GM23248 (cell line): ENCODE data around the gene AMFR. TPM values are rescaled to one million over a fixed set of nuclear protein-coding genes. Genes with fewer than 3 reads are reported as not detected.

Source experiments
- DNase-seq: peaks from one replicate; pipeline ENCODE4 v3.0.0-alpha.2; 2015
- H2AFZ ChIP-seq: fragments of 200-600 bp; sonication (generic); 2 replicates; pipeline ENCODE4 v1.6.1; 2016; ENCODE audit warnings: antibody characterized with exemption
- H3F3A ChIP-seq: fragments of 200-600 bp; sonication (generic); 2 replicates; pipeline ENCODE4 v1.6.1; 2016; ENCODE audit warnings: mild to moderate bottlenecking, antibody characterized with exemption, mixed run types; ENCODE audit not compliant: insufficient read depth
- H3K27ac ChIP-seq: fragments of 200-600 bp; sonication (generic); 2 replicates; pipeline ENCODE4 v1.5.1; 2016; ENCODE audit warnings: mild to moderate bottlenecking
- H3K27me3 ChIP-seq: fragments of 200-600 bp; sonication (generic); replicated peaks from 2 replicates; pipeline ENCODE4 v1.6.1; 2016; ENCODE audit warnings: mild to moderate bottlenecking; ENCODE audit not compliant: insufficient read depth
- H3K36me3 ChIP-seq: fragments of 200-600 bp; sonication (generic); 2 replicates; pipeline ENCODE4 v1.6.1; 2016; ENCODE audit warnings: low read depth, mild to moderate bottlenecking
- H3K4me1 ChIP-seq: fragments of 200-600 bp; sonication (generic); 2 replicates; pipeline ENCODE4 v1.6.1; 2016; ENCODE audit warnings: mild to moderate bottlenecking; ENCODE audit not compliant: insufficient read depth
- H3K4me2 ChIP-seq: fragments of 200-600 bp; sonication (generic); one replicate; pipeline ENCODE4 v1.6.1; 2016; ENCODE audit warnings: mild to moderate bottlenecking; ENCODE audit not compliant: unreplicated experiment
- H3K4me3 ChIP-seq: fragments of 200-600 bp; sonication (generic); 2 replicates; pipeline ENCODE4 v1.5.1; 2016; ENCODE audit warnings: mild to moderate bottlenecking
- H3K79me2 ChIP-seq: fragments of 200-600 bp; sonication (generic); 2 replicates; pipeline ENCODE4 v1.6.1; 2016; ENCODE audit warnings: mild to moderate bottlenecking; ENCODE audit not compliant: insufficient read depth
- H3K9ac ChIP-seq: fragments of 200-600 bp; sonication (generic); 2 replicates; pipeline ENCODE4 v1.6.1; 2016; ENCODE audit warnings: mild to moderate bottlenecking
- H3K9me2 ChIP-seq: fragments of 200-600 bp; sonication (generic); 2 replicates; pipeline ENCODE4 v1.6.1; 2016; ENCODE audit warnings: mixed run types, mild to moderate bottlenecking, moderate library complexity; ENCODE audit not compliant: insufficient read depth
- H3K9me3 ChIP-seq: fragments of 200-600 bp; sonication (generic); one replicate; pipeline ENCODE4 v1.6.1; 2017; ENCODE audit warnings: low read depth
- H4K20me1 ChIP-seq: fragments of 200-600 bp; sonication (generic); 2 replicates; pipeline ENCODE4 v1.6.0; 2016; ENCODE audit not compliant: insufficient read depth
- EZH2 ChIP-seq: fragments of 200-600 bp; sonication (generic); IDR thresholded peaks from 2 replicates; pipeline ENCODE4 v1.6.1; 2018; ENCODE audit warnings: antibody characterized with exemption, mild to moderate bottlenecking; ENCODE audit not compliant: insufficient read depth, poor library complexity, severe bottlenecking
- EZH2phosphoT487 ChIP-seq: fragments of 200-600 bp; sonication (generic); IDR thresholded peaks from 2 replicates; pipeline ENCODE4 v1.6.1; 2018; ENCODE audit warnings: antibody characterized with exemption, moderate library complexity, mild to moderate bottlenecking, low read depth; ENCODE audit not compliant: insufficient read depth
- WGBS, 2 experiments: methylation state at CpG; one replicate each; pipeline ENCODE4 v1.1.6; 2015 to 2017; ENCODE audit warnings: low lambda C conversion rate in 2 of 2, low coverage in 1 of 2; ENCODE audit errors: missing lambda C conversion rate in 2 of 2; 5-methylcytosine and 5-hydroxymethylcytosine counted together
- in situ Hi-C: fragments of 300-500 bp; cut with MboI; formaldehyde crosslinking; loops from 2 replicates; pipeline ENCODE4 v1.15.0; 2020
- polyA plus RNA-seq: library from polyadenylated mRNA; unstranded; fragments of >200 nt; fragmentation: Nextera tagmentation; extraction: Ambion mirVana; gene quantifications from 2 replicates; pipeline ENCODE4 v1.2.1, GENCODE V29; 2016
- total RNA-seq: library from RNA; depleted of rRNA; stranded (reverse); fragments of >200 nt; shearing (Covaris generic); gene quantifications from 2 replicates; pipeline ENCODE4 v1.2.3, GENCODE V29; 2014

Gene AMFR
- total and polyA plus RNA-seq, 2 experiments from 2014 or later = 26.6 to 205 TPM

DNA sequence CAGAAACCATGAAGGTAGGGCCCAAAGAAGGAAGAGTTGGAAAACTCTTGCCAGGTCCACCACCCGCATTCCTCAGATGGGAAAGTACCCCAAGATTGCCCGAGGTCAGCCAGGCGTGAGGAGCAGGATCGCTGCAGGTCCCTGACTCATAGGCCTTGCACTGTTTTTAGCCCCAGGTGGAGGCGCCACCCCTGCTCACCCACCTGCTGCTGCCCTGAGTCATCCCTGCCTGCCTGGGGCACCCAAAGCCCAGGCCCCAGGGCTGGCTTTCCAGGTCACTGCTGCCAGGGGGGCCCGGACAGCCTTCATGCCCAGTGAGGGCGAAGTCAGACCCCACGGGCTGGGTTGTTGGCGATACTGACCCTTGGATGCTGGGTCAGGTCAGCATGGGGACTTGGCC, 100.9 kb downstream of the AMFR start:
- Histone ChIP-seq H3K4me3 (no peak overlapping the region), H3K4me1 (no peaks in the 10 kb centered on the region), H4K20me1 (no peaks in the 10 kb centered on the region), H3K27ac (no peak overlapping the region), H2AFZ (no peak overlapping the region), H3K9ac (no peak overlapping the region), H3K79me2 (no peaks in the 10 kb centered on the region), H3K4me2 (no peak overlapping the region), H3K9me3 (no peaks in the 10 kb centered on the region), H3K36me3 (no peaks in the 10 kb centered on the region), H3K9me2 (no peaks in the 10 kb centered on the region), H3F3A (no peaks in the 10 kb centered on the region), H3K27me3 (no peaks in the 10 kb centered on the region)
- in situ Hi-C loops = loop anchor here (5.0 kb wide), 1 partner anchor 377 kb away; no protein-coding TSS in a partner anchor
- 89 to 91% methylated on average over 9 of the region's 9 CpGs for WGBS, 2 experiments
- no peak for DNase-seq
- TF ChIP-seq EZH2phosphoT487 (no peak), EZH2 (no peak)

DNA sequence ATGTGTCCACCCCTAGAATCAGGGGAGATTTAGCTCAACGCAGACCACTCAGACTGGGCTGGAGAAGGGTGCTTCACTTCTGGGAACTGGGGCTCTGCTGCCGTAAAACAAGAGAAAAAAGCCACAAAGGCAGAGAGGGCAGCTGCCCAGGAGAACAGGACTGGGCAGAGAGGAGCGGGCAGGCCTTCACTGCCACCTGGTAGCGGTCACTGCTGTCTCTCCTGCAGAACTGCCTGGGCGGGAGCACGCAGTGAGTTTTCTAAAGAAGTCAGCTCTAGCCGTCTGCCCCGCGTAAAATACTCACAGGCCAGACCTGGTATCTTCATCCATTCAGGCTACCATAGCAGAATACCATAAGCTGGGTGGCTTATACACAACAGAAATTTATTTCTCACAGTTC, 103.8 kb downstream of the AMFR start:
- Histone ChIP-seq H3K9me3 (no peaks in the 10 kb centered on the region), H2AFZ (no peak overlapping the region), H3K4me3 (no peak overlapping the region), H3K27ac (no peak overlapping the region), H4K20me1 (no peaks in the 10 kb centered on the region), H3K36me3 (no peaks in the 10 kb centered on the region), H3K9me2 (no peaks in the 10 kb centered on the region), H3F3A (no peaks in the 10 kb centered on the region), H3K9ac (no peak overlapping the region), H3K79me2 (no peaks in the 10 kb centered on the region), H3K4me1 (no peaks in the 10 kb centered on the region), H3K27me3 (peaks cover 4% of the 10 kb centered on the region), H3K4me2 (no peak overlapping the region)
- DNase-seq = no peak
- TF ChIP-seq EZH2 = no peak
- TF ChIP-seq EZH2phosphoT487 = no peak
- WGBS, 2 experiments = 78 to 80% methylated on average over 9 of the region's 9 CpGs
- in situ Hi-C loops = loop anchor here (5.0 kb wide), 1 partner anchor 374 kb away; no protein-coding TSS in a partner anchor

DNA sequence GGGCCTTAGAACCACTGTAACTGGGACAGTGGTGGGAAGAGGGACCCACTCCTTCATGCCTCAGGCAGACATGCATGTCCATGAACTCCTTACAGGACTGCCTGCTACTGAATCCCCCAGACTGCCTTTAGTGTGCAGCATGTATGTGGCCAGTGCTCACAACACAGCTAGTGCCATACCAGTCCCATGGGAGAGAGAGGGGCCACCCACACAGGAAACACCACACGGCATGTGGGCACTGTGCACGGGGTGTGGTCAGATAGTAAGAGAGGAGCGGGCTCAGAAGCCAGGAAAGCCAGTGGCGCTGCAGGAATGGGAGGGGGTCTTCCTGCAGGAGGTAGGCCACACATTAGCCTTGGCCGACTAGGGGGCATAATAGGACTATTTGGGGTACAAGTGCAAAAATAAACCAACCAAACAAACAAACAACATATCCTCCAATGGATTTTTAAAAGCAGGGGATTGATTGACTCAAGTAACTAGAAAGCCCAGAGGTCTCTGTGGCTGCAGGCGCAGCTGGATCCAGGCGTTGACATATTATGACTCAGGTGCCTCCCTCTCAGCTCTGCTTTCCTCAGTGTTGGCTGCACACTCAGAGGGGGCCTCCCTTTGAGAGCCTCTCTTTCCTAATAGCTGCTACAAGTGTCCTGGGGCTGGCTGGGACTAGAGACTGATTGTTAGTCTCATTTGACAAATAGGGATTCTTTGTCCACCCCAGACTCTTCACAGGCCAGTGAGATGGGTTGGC, 104.4 kb downstream of the AMFR start:
- Histone ChIP-seq H3K9me3 (no peaks in the 10 kb centered on the region), H3K9me2 (no peaks in the 10 kb centered on the region), H3K79me2 (no peaks in the 10 kb centered on the region), H3K9ac (no peak overlapping the region), H3K4me3 (no peak overlapping the region), H3K4me1 (no peaks in the 10 kb centered on the region), H3K27me3 (peaks cover 4% of the 10 kb centered on the region), H3K4me2 (no peak overlapping the region), H2AFZ (no peak overlapping the region), H3F3A (no peaks in the 10 kb centered on the region), H3K27ac (no peak overlapping the region), H4K20me1 (no peaks in the 10 kb centered on the region), H3K36me3 (no peaks in the 10 kb centered on the region)
- peak; percentile 13 for DNase-seq
- TF ChIP-seq EZH2 (no peak), EZH2phosphoT487 (no peak)
- 58 to 68% methylated on average over 6 to 7 of the region's 7 CpGs for WGBS, 2 experiments
- in situ Hi-C loops = loop anchor here (5.0 kb wide), 1 partner anchor 374 kb away; no protein-coding TSS in a partner anchor

DNA sequence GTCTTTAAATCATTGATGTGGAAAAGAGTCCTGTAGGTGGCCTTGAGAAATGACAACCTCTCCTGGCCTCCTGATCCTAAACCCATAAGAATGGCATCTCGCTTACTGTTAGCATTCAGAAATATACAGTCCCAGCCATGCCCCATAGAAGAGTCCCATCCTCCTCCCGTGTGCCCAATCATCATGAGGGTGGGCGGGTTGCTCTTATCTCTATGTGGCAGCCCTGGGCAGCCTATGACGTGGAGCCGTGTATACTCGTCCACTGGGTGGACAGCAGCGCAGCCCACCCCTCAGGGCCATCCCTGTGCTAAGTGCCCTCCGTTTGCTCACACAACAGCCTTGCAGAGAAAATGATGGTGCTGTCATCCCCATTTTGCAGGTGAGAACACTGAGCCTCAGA, 105.3 kb downstream of the AMFR start:
- no peaks in the 10 kb centered on the region for H4K20me1 ChIP-seq
- H3F3A ChIP-seq = no peaks in the 10 kb centered on the region
- no peak overlapping the region for H3K27ac ChIP-seq
- H3K79me2 ChIP-seq = no peaks in the 10 kb centered on the region
- H3K4me3 ChIP-seq = no peak overlapping the region
- no peaks in the 10 kb centered on the region for H3K4me1 ChIP-seq
- H3K9ac ChIP-seq = no peak overlapping the region
- no peak overlapping the region for H2AFZ ChIP-seq
- TF ChIP-seq EZH2 (no peak), EZH2phosphoT487 (no peak)
- DNase-seq = no peak
- in situ Hi-C loops = loop anchor here (5.0 kb wide), 1 partner anchor 373 kb away; no protein-coding TSS in a partner anchor
- H3K36me3 ChIP-seq = no peaks in the 10 kb centered on the region
- H3K9me2 ChIP-seq = no peaks in the 10 kb centered on the region
- H3K9me3 ChIP-seq = no peaks in the 10 kb centered on the region
- WGBS, 2 experiments = 57 to 66% methylated on average over 8 of the region's 8 CpGs
- H3K4me2 ChIP-seq = no peak overlapping the region
- H3K27me3 ChIP-seq = peaks cover 4% of the 10 kb centered on the region
